NCI-H2107 (cell line): ENCODE measurements around the gene APBB2.

ENCODE experiments used
- DNase-seq: peaks from one replicate; lab custom pipeline; 2025; lab: John Stamatoyannopoulos, UW

APBB2 gene

GRCh38 chr4:40897557-40898203, 316.7 kb downstream of the APBB2 start:
- DNase-seq = peak; percentile 25

GRCh38 chr4:40890764-40891163, 323.6 kb downstream of the APBB2 start:
- no peak for DNase-seq

- no peak for DNase-seq
Observed at GRCh38 chr4:40890199-40890598, 324.1 kb downstream of the APBB2 start.

- DNase-seq = no peak
Observed at GRCh38 chr4:40888933-40889332, 325.4 kb downstream of the APBB2 start.

- DNase-seq = no peak
Observed at GRCh38 chr4:40887764-40888131, 326.6 kb downstream of the APBB2 start.

- no peak for DNase-seq
Observed at GRCh38 chr4:40886931-40887763, 327.2 kb downstream of the APBB2 start.

GRCh38 chr4:40881851-40882250, 332.5 kb downstream of the APBB2 start:
- DNase-seq = no peak

- no peak for DNase-seq
Observed at GRCh38 chr4:40881096-40881495, 333.2 kb downstream of the APBB2 start.

- DNase-seq = no peak
Observed at GRCh38 chr4:40878548-40879055, 335.7 kb downstream of the APBB2 start.

GRCh38 chr4:40877081-40877480, 337.3 kb downstream of the APBB2 start:
- DNase-seq = no peak

- no peak for DNase-seq
Observed at GRCh38 chr4:40875507-40876150, 338.7 kb downstream of the APBB2 start.

- no peak for DNase-seq
Observed at GRCh38 chr4:40874901-40875300, 339.4 kb downstream of the APBB2 start.

- no peak for DNase-seq
Observed at GRCh38 chr4:40874331-40874730, 340.0 kb downstream of the APBB2 start.

GRCh38 chr4:40871695-40872250, 342.6 kb downstream of the APBB2 start:
- DNase-seq = no peak

- DNase-seq = no peak
Observed at GRCh38 chr4:40870150-40870549, 344.2 kb downstream of the APBB2 start.

GRCh38 chr4:40865696-40866095, 348.6 kb downstream of the APBB2 start:
- DNase-seq = no peak

GRCh38 chr4:40864531-40864930, 349.8 kb downstream of the APBB2 start:
- DNase-seq = no peak

- no peak for DNase-seq
Observed at GRCh38 chr4:40858962-40859361, 355.4 kb downstream of the APBB2 start.

GRCh38 chr4:40857956-40858355, 356.4 kb downstream of the APBB2 start:
- no peak for DNase-seq

GRCh38 chr4:40856840-40857362, 357.4 kb downstream of the APBB2 start:
- peak; percentile 55 for DNase-seq

GRCh38 chr4:40856277-40856839, 358.0 kb downstream of the APBB2 start:
- no peak for DNase-seq

GRCh38 chr4:40850496-40850895, 363.8 kb downstream of the APBB2 start:
- no peak for DNase-seq
